ENCODE results near the gene DCUN1D5.

GRCh38 chr11:103070142-103070541 lies 21.8 kb downstream of the DCUN1D5 start:
- TF ChIP-seq, protein P1, sequence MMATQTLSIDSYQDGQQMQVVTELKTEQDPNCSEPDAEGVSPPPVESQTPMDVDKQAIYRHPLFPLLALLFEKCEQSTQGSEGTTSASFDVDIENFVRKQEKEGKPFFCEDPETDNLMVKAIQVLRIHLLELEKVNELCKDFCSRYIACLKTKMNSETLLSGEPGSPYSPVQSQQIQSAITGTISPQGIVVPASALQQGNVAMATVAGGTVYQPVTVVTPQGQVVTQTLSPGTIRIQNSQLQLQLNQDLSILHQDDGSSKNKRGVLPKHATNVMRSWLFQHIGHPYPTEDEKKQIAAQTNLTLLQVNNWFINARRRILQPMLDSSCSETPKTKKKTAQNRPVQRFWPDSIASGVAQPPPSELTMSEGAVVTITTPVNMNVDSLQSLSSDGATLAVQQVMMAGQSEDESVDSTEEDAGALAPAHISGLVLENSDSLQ (IDR thresholded peaks at IDR 0.05): no peak
- no peak for TF ChIP-seq CTBP1 (IDR thresholded peaks at IDR 0.05; ENCODE audit: borderline replicate concordance)
- no peak for TF ChIP-seq FOXM1 (IDR thresholded peaks at IDR 0.05; ENCODE audit: borderline replicate concordance)
- TF ChIP-seq L3MBTL2 (conservative IDR thresholded peaks at IDR 0.05): no peak
- TF ChIP-seq SUZ12 (IDR thresholded peaks at IDR 0.05): no peak
